NCI-H2227 (cell line): ENCODE results near the gene MSL3.
A peak's percentile ranks its signal among the peaks of the same experiment; 100 is the strongest.

ENCODE experiments used
- DNase-seq: peaks from one replicate; lab custom pipeline; 2025; ENCODE audit not compliant: unreplicated experiment; lab: John Stamatoyannopoulos, UW

The MSL3 gene

GRCh38 chrX:11757719-11758399 lies at the start of gene MSL3:
Gene MSL3 (plus strand): TSS chrX:11758237. CDS start chrX:11758264, 27 bp downstream.
- DNase-seq = peak; percentile 88

- no peak for DNase-seq
Observed at GRCh38 chrX:11722304-11722703, 35.7 kb upstream of the MSL3 start.

DNA sequence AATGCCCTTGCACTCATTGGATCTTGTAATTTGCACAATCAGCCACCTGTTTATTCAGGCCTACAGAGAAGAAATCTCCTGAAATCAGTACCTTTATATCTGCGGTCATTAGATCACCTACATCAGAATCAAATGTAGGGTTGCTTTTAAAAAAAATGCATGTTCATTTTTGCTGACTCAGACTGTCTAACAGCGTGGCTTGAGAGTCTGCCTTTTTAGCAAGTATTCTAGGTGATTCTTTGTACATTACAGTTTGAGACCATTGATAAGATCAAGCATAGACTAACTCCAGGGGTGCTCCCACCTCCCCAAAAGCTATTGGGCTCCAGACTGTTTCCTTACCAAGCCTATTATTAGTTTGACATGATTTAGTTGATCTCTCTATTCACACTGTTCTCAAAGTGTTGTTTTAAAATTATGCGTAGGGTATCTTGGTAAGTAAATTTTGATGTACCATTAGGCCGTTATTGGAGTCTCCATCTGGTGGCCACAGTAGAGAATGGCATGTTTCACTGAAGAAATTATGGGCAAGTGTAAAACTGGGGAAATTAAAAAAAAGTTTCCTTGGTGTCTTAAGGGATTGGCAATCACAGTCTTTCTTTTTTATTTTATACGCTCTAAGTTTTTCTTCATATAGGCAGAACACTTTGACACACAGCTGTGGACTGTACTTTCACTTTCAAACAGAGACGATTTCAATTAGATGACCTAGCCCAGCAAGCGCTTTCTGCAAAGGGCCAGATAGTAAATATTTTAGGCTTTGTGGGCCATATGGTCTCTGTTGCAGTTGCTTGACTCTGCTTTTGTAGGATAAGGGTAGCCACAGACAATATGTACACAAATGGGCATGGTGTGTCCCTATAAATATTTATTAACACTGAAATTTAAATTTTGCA lies 33.7 kb upstream of the MSL3 start:
- peak; percentile 14 for DNase-seq

DNA sequence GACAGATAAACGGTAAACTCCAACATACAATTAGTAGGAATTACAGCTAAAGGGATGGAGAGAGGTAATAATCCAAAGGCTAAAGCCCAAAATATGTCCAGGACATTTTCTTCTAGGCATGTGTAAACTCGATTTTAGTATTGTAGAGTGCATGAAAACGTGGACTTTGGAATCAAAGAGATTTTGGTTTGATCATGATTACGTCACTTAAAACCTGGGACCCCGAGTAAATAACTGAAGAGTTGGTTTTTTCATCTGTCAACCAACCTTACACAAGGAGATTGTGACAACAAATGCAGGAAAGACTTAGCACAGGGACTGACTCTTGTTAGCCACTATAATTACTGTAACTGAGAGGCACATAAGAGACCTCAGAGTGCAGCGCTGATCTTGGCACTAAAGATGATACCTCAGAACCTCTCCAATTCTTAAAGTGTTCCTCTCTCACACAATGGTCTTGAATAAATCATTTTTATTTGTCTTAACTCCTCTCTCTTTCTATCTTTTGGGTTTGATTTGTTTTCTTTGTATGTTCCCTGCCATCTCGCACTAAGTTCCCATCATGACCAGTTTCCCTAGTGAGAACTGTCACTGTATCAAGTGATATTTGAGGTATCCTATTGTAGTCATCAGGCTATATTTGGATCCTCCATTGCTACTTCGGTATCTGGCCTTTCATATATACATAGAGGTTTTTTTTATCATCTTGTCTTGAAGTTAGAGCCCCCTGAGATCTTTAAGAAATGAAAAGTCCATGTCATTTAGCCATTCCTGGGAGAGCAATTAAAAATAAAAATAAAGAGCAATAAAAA lies 32.2 kb upstream of the MSL3 start:
- DNase-seq = no peak

DNA sequence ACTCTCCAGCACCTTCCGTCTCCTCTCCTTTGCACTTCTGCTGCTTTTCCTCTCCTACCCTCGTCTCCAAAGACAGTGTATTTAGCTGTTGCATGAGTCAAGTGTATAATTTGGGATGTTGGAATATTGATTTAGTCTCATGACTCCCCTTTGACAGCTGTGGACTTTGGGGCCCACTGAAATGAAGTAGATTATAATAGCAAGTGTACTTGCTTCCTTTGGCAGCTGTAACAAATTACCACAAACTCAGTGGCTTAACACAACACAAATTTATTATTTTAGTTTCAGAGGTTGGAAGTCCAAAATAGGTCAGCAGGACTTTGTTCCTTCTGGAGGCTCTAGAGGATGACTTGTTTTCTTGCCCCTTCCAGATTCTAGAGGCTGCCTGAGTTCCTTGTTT lies 29.5 kb upstream of the MSL3 start:
- no peak for DNase-seq

GRCh38 chrX:11733614-11734013 lies 24.4 kb upstream of the MSL3 start:
- DNase-seq = no peak

GRCh38 chrX:11739776-11740175 lies 18.3 kb upstream of the MSL3 start:
- no peak for DNase-seq

GRCh38 chrX:11740794-11741193 lies 17.2 kb upstream of the MSL3 start:
- DNase-seq = no peak

DNA sequence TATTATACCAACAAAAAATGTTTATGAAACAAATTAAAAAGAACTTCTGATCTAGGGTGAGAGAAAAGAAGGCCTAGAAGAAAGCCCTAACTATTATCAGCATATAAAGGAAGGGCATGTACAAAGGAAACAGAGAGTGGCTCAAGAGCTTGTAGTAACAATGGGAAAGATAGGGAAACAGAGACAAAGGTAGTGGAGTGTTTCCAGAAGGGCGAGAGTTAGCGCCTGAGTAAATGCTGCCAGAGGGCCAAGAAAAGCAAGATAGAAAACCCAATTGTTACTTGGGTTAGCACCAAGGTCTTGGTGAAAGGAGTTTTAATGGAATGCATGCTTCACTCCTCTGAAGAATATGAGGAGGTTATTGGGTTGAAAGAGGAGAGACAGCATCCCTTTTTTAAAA lies 16.5 kb upstream of the MSL3 start:
- no peak for DNase-seq

DNA sequence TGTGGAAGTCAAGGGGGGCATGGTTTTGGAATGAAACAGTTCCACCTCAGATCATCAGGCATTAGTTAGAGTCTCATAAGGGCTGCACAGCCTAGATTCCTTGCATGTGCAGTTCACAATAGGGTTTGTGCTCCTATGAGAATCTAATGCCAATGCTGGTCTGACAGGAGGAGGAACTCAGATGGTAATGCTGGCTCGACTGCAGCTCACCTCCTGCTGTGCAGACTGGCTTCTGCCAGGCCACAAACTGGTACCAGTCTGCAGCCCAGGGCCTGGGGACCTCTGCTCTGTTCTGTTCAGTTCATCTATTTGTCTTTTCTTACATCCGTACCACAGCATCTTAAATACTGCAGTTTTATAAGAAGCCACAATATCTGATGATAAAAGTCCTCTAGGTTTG lies 12.2 kb upstream of the MSL3 start:
- DNase-seq = no peak

DNA sequence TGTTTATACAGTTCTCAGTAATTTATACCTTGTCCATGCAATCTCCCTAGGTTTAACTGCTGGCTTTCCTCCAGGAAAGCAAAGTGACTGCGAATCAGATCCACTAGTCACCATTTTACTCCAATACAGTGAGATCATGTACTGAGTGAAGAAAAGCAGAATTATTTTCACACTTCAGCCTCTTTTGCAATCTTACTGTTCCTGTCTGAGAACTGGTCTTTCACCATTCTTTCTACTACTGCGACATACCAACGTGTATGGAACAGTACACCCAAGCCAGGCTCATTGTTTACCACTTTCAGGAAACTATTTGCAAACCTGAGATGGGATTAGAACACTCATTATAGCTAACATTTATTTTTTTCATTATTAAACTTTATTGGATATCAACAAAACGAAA lies 8.0 kb upstream of the MSL3 start:
- DNase-seq = no peak

DNA sequence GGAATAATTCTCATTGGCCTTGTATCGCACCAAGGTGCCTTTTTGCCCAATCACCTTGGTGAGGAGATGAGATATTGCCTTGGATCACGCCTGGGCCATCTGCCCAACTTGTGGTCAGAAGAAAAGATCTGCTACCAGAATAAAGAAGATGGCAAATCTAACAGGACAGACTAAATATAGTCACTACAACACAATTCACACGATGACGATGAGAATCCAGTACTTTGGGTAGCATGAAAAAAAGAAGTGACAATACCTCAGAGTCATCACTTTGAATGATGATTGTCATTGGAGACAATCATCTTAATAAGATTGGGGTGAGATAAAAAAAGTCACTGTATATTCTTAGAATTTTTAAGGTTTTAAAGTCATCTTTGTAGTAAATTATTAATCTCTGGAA lies 7.3 kb upstream of the MSL3 start:
- no peak for DNase-seq

DNA sequence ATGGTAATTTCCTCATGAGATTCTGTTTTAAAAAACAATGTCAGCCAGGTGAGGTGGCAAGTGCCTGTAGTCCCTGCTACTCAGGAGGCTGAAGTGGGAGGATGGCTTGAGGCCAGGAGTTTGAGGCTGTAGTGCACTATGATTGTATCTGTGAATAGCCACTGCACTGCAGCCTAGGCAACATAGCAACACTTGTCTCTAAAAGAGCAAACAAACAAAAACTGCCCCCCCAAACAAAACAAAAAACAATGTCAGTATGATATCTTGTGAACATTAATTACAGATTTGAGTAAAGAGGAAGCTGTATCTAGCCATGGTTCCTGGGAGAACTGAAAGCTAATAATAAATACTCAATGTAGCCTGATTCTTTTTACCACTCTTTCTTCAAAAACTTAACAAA lies 6.8 kb upstream of the MSL3 start:
- DNase-seq = no peak

DNA sequence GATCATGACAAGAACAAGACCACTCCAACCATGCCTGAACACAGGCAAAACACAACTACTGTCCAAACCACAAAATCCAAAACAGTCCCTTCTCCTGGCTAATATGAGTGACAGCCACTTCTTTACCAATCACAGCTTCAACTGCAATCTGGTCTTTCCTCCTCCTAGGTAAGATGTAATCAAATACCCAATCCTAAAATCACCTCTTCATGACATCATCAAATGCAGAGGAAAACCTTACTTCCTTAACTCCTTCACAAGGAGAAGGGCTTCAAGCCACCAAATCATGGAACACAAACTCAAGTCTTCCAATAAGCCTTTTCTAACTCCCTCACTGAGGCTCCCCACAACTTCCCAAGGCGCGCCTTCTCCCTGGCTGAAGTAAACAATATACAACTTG lies 4.4 kb upstream of the MSL3 start:
- no peak for DNase-seq

DNA sequence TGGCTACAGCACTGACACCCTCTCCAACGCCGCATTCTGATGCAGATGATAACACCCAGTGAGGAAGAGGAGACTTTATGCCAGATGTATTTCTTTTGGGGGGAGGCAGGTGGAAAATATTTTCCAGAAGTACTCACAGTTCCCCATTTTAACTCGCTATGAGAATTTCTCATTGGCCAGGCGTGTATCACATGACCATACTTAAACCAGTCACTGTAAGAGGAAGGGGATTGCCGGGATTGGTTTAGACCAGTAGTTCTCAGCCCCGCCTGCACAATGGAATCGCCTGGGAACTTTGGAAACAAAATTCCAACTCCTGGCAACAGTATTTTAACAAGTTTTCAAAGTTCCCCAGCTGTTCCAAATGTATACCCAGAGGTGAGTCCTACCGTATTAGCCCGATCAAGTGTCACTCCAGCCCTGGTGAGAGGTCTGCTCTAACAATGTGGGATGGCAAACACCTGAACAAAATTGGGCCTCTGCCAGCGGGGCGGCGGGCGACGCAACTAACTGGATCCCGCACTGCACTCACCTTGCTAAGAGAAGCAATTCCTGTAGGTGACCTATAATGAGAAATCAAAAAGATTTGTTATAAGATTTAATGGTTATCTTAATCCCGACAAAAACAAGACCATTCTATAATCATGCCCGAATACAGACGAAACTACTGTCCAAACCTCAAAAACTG lies 2.9 kb upstream of the MSL3 start:
- peak; percentile 35 for DNase-seq

DNA sequence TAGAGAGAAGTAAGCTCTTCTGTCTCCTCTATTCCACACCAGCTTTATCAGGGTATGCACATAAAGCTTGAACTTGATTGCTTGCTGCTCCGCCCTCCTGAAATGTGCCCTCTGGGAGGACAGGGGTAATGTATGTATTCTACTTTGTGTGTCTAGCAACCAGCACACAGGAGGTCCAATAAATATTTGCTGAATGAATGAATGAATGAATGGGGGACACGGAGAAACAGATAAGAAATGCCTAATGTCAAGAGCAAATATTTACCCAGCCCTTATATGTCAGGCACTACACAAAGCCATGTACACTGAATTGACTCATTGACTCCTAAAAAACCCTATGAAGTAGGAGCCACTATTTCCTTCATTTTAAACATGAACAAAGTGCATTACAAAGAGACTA lies 2.3 kb upstream of the MSL3 start:
- no peak for DNase-seq

DNA sequence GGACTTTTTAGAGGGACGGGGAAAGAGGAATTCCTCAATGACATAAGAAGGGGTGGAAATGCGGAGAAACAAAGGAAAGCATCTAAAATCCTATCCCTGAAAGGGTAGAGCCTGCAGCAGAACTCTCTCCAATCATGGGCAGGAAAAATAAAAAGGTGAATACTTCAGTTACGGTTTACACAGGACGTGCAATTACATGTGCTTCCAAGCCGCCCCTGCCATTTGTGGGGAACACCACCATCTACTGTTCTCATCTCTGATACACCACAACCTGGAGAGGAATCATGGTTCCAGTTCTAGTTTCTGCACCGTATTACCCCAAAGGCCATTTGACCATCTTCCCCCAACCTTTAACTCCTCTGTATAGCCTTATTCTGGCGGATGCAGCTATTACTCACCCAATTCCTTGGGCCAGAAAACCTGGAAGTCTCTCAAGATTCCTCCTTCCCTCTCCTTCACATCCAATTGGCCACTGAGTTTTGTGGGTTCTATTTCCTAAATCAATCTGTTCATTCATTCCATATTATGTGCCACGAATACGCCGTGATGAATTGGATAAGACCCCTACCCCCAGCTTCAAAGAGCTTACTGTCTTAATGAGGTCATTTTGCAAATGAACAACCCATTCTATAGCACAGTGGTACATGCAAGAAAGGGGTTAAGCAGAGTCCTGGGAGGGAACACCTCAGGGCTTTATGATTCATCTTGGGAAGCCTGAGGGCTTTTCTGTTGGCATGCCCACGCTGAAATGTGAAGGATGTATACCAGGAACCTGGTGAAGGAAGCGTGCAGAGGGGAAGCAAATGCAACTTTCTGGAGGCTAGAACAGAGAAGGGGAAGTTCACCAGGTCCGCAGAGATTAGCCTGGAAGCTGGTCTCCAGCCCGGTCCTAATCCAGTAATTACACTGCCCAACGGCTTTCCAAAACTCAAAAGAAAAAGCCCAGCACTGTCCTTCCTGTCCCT lies 1.4 kb upstream of the MSL3 start:
- DNase-seq = no peak

DNA sequence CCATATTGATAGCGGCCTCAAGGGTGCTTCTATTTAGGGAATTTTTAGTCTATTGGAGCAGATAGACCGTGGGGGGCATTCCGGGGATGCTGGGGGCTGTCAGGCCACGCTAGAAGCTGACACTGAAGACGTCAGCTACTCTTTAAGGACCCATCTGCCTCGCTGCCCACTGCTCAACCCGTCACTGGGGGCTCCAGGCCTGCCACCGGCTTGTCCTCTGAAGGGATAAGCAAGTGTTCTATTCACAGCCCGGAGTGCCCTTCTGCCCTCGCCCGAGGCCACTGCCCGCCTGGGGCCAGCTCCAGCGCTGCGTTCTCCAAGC lies 679 bp upstream of the MSL3 start:
- no peak for DNase-seq

GRCh38 chrX:11758400-11759171 lies 549 bp downstream of the MSL3 start:
- DNase-seq = peak; percentile 96

DNA sequence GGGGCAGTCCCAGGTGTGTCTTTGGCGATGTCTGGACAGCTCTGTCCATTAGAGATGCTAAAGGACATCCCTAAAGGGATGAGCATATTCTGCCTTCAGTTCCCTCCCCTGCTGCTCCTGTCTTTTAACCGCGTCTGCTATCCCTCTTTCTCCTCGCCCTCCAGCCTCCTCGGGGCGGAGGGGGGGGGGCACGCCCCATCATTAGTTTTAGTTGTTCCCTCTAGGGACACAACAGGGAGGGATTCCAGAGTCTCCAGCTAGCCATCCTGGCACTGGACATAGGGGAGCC lies 1.1 kb downstream of the MSL3 start:
- DNase-seq = no peak
